Measurements from ENCODE around the gene PCSK1. TPM values are rescaled to one million over a fixed set of nuclear protein-coding genes. Genes with fewer than 3 reads are reported as not detected.

Gene PCSK1
- total RNA-seq, 1 experiment from 2014 or later = not detected

DNA sequence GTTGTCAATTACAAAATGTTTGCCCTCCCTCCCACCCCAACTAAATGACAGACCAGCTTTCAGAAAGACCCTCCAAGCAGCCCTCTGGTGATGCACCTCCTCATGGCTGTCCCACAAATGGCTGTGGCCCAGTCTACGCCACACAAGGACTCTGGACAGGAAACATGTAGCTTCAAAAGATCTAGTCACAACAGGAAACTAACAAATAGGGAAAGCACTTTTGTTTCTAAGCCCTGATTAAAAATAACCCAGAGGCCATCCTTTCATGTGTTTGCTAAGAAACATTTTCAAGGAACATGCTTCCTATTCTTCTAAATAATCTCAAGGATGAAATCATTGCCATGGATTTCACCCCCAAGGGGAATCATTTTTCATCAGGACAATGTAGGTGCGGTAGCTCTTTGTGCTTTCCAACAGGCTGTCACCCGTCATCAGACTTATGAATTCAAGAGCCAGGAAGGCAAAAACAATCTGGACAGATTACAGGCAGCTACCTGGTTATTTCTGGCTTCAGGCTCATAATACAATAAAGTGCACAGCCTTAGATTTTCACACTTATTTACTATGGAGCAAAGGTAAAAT lies 20.1 kb downstream of the PCSK1 start:
- Histone ChIP-seq H3K4me2 (no peak overlapping the region), H3K9me3 (ENCODE audit: insufficient read depth, low read depth) (no peaks in the 10 kb centered on the region), H3K27ac (no peak overlapping the region), H3K27me3 (ENCODE audit: insufficient read depth, low read depth) (peaks cover 5% of the 10 kb centered on the region; the same call in 1 of the 2 replicates), H4K20me1 (ENCODE audit: insufficient read depth) (no peaks in the 10 kb centered on the region), H2AFZ (no peak overlapping the region), H3K79me2 (ENCODE audit: low read depth) (no peaks in the 10 kb centered on the region), H3K4me1 (replicated peaks; ENCODE audit: insufficient read depth) (no peaks in the 10 kb centered on the region; the same call in 1 of the 2 replicates), H3K9me2 (ENCODE audit: insufficient read depth) (no peaks in the 10 kb centered on the region), H3F3A (ENCODE audit: insufficient read depth, low read depth) (no peaks in the 10 kb centered on the region), H3K36me3 (ENCODE audit: low read depth) (no peaks in the 10 kb centered on the region), H3K4me3 (no peak overlapping the region)
- ChIA-PET POLR2A (ENCODE audit: unreplicated experiment) (no interaction called here), CTCF (no interaction called here)
- TF ChIP-seq, protein P1, sequence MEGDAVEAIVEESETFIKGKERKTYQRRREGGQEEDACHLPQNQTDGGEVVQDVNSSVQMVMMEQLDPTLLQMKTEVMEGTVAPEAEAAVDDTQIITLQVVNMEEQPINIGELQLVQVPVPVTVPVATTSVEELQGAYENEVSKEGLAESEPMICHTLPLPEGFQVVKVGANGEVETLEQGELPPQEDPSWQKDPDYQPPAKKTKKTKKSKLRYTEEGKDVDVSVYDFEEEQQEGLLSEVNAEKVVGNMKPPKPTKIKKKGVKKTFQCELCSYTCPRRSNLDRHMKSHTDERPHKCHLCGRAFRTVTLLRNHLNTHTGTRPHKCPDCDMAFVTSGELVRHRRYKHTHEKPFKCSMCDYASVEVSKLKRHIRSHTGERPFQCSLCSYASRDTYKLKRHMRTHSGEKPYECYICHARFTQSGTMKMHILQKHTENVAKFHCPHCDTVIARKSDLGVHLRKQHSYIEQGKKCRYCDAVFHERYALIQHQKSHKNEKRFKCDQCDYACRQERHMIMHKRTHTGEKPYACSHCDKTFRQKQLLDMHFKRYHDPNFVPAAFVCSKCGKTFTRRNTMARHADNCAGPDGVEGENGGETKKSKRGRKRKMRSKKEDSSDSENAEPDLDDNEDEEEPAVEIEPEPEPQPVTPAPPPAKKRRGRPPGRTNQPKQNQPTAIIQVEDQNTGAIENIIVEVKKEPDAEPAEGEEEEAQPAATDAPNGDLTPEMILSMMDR (conservative IDR thresholded peaks at IDR 0.05) = no peak
- no peak for TF ChIP-seq EZH2 (IDR thresholded peaks at IDR 0.05; ENCODE audit: low read depth)
- intact Hi-C loops (cut with micrococcal nuclease; ENCODE audit: unreplicated experiment) = no loop called here
- BruUV-seq (replicated peaks) = no TSS peak
- DNase-seq = no peak

DNA sequence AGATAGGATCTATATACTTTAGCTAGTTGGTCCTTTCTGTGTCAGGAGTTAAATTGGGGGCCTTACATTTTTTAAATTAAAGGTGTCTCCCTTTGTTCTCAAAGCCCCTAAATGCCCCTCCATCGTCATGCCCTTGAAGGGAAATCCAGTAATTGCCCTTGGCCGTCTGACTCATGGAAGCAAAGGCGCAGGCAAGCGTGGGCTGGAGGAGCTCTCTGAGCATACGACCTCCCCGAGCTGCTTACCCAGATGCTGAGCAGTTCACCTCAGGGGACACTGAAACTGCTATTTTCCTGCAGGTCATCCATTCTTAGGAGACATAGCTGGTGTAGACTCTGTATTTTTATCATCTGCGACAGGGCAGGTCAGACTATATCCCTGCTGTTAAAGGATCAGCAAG lies 23.0 kb downstream of the PCSK1 start:
- Histone ChIP-seq H3K4me1 (replicated peaks; ENCODE audit: insufficient read depth) (no peaks in the 10 kb centered on the region; the same call in 1 of the 2 replicates), H3K9me3 (ENCODE audit: insufficient read depth, low read depth) (no peaks in the 10 kb centered on the region), H3K27me3 (ENCODE audit: insufficient read depth, low read depth) (no peaks in the 10 kb centered on the region), H3K4me2 (no peak overlapping the region), H3K36me3 (ENCODE audit: low read depth) (no peaks in the 10 kb centered on the region), H2AFZ (no peak overlapping the region), H4K20me1 (ENCODE audit: insufficient read depth) (no peaks in the 10 kb centered on the region), H3K27ac (no peak overlapping the region), H3K79me2 (ENCODE audit: low read depth) (no peaks in the 10 kb centered on the region), H3K4me3 (no peak overlapping the region), H3F3A (ENCODE audit: insufficient read depth, low read depth) (no peaks in the 10 kb centered on the region), H3K9me2 (ENCODE audit: insufficient read depth) (no peaks in the 10 kb centered on the region)
- CTCF ChIA-PET = no interaction called here
- POLR2A ChIA-PET (ENCODE audit: unreplicated experiment) = no interaction called here
- BruUV-seq (replicated peaks) = no TSS peak
- DNase-seq = no peak
- TF ChIP-seq EZH2 (IDR thresholded peaks at IDR 0.05; ENCODE audit: low read depth) = no peak
- TF ChIP-seq, protein P1 (conservative IDR thresholded peaks at IDR 0.05) = no peak
- intact Hi-C loops (cut with micrococcal nuclease; ENCODE audit: unreplicated experiment) = no loop called here

DNA sequence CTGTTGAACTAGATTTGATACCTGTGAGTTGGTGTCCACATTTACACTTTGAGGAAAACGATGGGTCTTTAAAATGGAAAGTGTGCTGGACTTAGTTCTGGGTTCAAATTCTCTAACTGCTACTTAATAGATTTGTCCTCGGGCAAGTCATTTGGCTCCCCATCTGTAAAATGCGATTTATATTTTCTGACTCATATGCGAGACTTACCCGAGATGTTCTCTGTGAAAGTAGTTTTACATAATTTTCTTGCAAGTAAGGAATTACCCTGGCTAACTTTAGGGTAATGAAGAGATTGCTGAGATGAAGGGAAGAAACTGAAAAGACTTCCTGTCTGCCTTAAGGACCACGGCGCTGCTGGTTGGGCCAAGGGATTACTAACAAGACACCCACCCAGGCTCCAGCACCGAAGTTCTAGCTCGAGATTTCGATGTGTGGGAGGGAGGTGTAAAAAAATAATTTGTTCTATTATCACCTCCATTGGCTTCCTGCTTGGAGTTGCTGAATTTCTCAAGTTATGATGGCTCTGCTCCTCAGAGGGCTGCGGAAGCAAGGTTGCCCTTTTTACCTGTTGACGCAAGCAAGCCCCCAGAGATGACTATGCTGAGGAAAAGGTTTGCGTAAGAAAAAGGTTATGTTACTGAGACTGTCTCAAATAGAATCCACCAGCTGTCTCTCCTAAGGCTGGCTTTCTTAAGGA lies 24.1 kb downstream of the PCSK1 start:
- Histone ChIP-seq H3K27me3 (ENCODE audit: insufficient read depth, low read depth) (no peaks in the 10 kb centered on the region), H3K9me3 (ENCODE audit: insufficient read depth, low read depth) (no peaks in the 10 kb centered on the region), H3K9me2 (ENCODE audit: insufficient read depth) (no peaks in the 10 kb centered on the region), H3K4me3 (no peak overlapping the region), H3K36me3 (ENCODE audit: low read depth) (no peaks in the 10 kb centered on the region), H3K79me2 (ENCODE audit: low read depth) (no peaks in the 10 kb centered on the region), H2AFZ (no peak overlapping the region), H3K4me1 (replicated peaks; ENCODE audit: insufficient read depth) (no peaks in the 10 kb centered on the region; the same call in 1 of the 2 replicates), H3K27ac (no peak overlapping the region), H3K4me2 (no peak overlapping the region), H3F3A (ENCODE audit: insufficient read depth, low read depth) (no peaks in the 10 kb centered on the region), H4K20me1 (ENCODE audit: insufficient read depth) (no peaks in the 10 kb centered on the region)
- ChIA-PET POLR2A (ENCODE audit: unreplicated experiment) (no interaction called here), CTCF (no interaction called here)
- intact Hi-C loops (cut with micrococcal nuclease; ENCODE audit: unreplicated experiment) = no loop called here
- BruUV-seq (replicated peaks) = no TSS peak
- TF ChIP-seq, protein P1 (conservative IDR thresholded peaks at IDR 0.05) = no peak
- TF ChIP-seq EZH2 (IDR thresholded peaks at IDR 0.05; ENCODE audit: low read depth) = no peak
- no peak for DNase-seq

All from PC-9 (cell line).